ENCODE measurements around the gene IL13RA1. TPM values are rescaled to one million over a fixed set of nuclear protein-coding genes. Genes with fewer than 3 reads are reported as not detected.
A peak's percentile ranks its signal among the peaks of the same experiment; 100 is the strongest.
"Not testable (repeated sequence)": the region's sequence is repeated elsewhere in the genome, so short reads cannot be mapped to it uniquely, and the experiment has no call there.

The IL13RA1 gene
- polyA plus RNA-seq, 1 donor, result 35.8 TPM

DNA sequence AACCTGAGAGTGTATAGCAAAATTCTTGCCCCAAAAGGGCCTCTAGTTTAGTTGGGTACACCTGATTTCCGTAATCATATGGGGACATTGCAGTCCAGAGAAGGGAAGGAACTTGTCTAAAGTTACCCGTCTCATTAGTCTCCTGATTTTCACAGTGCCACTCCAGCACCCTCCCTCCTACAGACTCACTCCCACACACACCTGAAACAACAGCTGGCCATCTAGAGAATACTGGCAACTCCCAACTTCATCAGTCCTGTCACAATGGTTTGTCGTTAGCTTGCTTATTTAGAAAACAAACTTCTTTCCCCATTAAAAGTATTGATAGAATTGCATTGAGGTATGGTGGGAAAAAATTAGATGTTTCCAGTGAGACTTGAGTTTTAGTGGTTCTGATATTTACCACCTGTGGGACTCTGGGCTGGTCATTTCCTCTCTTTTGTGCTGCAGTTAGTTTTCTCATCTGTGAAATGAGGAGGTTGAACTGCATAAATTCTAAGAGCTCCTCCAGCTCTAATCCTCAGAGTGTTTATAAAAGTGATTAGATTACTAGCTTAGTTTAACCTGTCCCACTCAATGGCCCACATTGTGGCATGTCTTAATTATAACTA lies 1.7 kb downstream of the IL13RA1 start:
- DNase-seq, result no peak

DNA sequence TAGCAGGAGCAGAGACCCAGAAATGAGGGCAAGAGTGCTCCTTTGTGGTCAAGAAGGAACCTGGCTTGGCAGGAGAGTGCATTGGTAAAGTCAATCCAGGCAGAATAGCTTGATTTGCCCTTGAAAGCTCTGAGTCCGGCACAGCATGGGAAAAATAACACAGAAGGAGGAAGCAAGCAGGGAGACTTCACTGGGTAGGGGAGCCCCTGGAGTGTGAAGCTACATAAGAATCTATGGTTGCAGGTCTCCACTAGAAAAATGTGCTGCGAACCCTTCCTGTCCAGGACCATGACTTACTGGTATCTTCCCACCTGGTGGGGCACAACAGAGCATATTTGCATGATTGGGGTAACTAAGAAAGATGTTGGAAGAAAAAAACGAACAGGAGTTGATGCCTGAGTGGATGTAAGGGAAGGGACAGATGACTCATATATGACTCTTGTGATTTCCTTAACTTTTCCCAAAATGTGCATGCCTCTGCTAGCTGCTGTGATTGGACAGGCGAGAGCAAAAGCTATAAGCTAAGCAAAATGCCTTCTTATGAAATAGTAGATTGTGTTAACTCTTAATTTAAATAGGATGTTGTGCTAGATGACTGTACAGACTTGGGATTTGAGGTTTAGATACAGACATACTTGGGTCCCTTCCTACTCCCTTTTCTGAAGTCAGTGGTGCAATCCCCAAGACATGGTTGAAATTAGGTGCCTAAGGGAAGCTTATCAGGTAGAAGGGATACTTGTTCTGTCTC lies 3.3 kb downstream of the IL13RA1 start:
- DNase-seq, result no peak

DNA sequence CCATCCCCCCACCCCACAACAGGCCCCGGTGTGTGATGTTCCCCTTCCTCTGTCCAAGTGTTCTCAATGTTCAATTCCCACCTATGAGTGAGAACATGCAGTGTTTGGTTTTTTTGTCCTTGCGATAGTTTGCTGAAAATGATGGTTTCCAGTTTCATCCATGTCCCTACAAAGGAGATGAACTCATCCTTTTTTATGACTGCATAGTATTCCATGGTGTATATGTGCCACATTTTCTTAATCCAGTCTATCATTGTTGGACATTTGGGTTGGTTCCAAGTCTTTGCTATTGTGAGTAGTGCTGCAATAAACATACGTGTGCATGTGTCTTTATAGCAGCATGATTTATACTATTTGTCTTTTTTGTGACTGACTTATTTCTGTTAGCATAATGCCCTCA lies 5.1 kb downstream of the IL13RA1 start:
- DNase-seq, result not testable (repeated sequence)

DNA sequence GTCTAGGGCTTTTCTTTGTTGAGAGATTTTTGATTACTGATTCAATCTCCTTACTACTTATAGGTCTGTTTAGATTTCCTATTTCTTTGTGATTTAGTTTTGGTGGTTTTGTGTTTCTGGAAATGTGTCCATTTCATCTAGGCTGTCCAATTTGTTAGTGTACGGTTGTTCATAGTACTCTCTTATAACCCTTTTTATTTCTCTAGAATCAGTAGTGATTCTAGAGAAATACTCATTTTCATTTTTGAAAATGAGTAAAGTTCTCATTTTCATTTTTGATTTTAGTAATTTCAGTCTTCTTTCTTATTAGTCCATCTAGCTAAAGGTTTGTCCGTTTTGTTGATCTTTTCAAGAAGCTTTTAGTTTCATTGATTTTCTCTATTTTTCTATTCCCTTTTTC lies 7.5 kb downstream of the IL13RA1 start:
- no peak for DNase-seq

DNA sequence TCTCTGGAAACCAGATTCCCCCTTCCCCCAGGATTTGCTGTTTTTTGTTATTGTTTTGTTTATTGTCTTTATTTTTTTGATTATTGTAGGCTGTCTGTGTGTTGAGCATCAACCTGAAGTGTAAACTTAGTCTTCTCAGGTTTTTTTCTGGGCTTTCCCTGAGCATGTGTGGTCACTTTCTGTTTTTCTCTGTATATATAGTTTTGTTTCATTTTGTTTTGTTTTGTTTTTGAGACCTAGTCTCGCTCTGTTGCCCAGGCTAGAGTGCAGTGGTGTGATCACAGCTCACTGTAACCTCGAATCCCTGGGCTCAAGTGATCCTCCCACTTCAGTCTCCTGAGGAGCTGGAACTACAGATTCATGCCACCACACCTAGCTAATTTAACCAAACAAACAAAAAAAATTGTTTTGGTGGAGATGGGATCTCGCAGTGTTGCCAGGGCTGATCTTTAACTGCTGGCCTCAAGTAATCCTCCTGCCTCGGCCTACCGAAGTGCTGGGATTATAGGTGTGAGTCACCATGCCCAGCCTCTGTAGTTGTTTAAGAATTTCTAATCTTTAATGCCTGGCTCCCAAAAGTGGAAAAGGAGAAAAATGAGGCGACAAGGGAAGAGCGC lies 9.1 kb downstream of the IL13RA1 start:
- DNase-seq, result no peak

DNA sequence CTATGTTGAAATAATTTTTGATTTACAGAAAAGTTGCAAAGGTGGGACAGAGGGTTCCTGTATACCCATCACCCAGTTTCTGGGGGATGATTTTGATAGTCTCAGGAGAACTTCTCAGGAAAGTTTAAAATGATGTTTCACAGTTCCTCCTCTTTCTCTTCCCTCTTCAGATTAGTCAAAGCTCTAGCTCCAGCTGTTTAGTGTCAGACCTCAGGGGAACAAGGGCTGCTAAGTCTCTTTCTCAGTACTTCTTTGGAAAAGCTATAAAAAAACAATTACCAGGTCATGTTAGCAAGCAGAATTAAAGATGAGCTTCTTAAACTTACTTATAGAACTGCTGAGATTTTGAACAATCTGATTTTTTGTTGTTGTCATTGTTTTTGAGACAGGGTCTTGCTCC lies 12.2 kb downstream of the IL13RA1 start:
- no peak for DNase-seq

DNA sequence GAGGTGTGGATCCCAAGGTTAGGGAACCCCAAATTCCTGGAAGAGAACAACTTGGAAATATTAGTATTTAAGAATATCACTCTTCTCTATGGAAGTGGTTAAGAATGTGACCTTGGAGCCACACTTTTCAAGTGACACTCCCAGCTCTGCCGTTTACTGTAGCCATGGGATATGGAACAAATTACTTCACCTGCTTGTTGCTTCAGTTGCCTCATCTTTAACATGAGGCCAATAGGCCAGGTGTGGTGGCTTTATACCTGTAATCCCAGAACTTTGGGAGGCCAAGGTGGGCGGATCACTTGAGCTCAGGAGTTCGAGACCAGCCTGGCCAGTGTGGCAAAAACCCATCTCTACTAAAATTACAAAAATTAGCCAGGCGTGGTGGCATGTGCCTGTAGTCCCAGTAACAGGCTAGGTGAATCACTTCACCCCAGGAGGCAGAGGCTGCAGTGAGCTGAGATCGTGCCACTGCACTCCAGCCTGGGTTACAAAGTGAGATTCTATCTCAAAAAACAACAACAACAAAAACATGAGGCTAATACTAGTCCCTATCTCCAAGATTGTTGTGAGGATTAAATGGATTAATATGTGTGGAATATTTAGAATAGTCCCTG lies 13.0 kb downstream of the IL13RA1 start:
- no peak for DNase-seq

DNA sequence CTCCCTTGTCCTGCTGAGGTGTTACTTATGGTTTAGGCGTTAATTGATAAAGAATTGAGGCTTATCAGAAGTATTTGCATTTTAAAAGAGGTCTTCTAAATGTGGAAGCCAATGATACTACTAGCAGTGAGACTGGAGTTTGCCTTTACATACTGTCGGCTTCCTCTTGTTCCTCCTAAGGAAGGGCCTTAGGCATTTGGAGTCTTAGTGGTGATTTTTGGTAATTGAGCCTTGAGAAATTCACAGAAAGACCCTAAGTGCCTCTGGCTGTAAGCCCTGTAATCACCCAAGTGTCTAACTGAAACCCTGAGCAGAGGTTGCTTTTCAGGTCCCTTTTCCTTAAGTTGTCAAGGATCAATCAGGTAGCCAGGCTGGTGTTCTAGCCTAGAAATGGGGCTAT lies 14.8 kb downstream of the IL13RA1 start:
- DNase-seq, result no peak

DNA sequence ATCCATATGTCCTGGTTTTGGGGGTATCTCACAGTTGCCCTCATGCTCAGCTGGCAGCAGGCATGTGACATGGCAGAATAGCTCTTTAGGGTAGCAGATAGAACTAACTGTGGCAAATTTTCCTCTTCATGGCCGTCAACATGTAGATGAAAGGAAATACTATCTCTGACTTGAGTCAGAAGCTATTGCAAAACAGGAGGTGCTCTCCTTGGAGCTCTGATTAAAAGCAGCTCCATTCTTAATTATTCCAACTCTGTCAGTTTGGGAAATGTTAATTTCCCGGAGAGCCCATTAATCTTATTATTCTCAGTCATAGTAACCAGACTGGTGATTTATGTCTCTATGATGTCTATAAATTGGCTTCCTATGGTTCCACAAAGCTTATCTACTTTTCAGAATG lies 18.2 kb downstream of the IL13RA1 start:
- DNase-seq, result no peak

DNA sequence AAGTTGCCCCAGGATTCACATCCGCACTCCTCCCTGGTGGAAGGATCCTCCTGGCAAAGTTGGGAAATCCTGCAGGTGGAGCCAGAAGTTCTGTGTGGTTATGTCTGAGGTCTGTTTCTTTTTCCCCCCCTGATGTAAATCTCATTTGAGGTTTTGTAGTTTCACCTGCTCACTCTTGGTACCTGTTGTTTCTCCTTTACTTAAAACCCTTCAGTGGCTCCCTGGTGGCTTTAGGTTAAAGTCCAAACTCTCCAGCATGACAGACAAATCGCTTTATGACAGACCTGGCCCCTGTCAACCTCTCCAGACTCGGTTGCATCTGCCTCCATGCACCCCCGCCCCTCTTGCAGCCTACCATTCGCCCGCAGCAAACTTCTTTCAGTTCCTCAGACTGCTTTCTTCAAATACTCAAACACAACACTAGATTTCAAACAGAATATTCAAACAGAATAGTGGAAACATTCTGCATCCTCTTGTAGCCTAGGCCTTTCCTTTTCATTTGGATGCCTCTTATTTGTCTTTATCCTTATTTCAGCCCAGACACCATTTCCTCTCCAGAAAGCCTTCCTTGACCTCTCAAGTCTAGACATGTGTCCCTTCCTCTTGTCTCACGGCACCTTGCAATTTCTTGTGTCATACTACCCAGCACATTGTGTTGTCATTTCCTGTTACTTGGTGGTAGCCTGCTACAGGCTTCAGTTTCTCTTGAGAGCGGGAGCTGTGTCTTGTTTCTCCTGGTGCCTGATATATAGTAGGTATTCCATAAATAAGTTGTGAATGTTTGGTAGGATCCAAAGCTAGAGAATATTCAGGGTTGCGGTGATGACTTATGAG lies 24.8 kb downstream of the IL13RA1 start:
- no peak for DNase-seq

DNA sequence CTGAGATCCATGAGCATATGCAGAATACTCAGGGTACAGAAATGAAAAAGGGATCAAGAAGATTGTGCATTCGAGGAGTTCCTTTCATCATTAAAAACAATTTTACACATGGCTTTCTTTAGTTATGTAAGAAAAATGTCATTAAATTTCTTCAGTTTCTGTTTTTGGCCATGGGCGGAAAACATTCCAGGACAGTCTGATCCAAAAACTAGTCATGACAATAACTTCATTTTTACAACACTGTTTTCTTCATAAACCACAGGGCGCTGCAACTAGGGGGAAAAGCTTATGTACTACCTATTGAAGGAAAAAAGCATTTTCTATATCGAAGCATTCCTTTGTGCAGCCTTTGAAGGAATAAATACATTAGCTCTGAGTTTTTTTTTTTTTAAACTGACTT lies 28.2 kb downstream of the IL13RA1 start:
- DNase-seq, result no peak

DNA sequence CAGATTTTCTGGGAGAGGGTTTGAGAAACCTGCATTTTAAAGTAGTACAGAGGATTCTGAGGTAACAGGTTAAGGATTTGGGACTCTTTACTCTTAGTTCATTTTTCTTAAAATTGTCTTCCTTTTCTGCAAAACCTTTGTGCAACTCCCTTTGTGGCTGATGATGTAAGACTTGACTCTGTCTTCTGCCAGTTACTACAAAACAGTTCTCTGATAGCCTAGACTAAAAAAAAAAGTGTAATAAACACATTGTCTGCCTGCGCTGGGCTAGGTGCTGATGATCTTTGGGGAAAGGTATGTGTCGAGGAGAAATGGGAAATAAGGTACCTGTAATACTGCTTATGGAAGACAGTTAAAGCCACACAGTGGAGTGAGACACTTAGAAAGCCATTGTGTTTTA lies 28.7 kb downstream of the IL13RA1 start:
- no peak for DNase-seq

DNA sequence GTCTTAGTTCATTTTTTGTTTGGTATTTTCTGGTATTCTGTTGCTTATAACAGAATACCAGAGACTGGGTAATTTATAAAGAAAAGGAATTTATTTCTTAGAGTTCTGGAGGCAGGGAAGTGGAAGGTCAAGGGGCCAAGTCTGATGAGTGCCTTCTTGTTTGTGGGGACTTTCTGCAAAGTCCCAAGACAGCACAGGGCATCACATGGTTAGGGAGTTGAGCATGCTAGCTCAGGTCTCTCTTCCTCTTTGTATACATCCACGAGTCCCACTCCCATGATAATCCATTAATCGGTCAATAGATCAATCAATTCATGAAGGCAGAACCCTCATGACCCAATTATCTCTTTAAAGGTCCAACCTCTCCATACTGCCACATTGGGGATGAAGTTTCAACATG lies 31.1 kb downstream of the IL13RA1 start:
- no peak for DNase-seq

DNA sequence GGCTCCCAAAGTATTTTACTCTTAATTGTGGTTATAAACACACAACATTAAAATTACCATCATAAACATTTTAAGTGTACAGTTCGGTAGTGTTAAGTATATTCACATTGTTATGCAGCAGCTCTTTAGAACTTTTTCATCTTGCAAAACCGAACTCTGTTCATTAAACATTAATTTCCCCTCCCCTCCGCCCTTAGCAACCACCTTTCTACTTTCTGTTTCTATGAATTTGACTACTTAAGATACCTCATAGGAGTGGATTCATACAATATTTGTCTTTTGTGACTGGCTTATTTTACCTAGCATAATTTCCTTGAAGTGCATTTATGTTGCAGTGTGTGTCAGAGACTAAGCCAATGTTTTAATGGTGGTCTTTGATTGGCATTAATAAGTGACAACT lies 32.6 kb downstream of the IL13RA1 start:
- DNase-seq, result no peak

DNA sequence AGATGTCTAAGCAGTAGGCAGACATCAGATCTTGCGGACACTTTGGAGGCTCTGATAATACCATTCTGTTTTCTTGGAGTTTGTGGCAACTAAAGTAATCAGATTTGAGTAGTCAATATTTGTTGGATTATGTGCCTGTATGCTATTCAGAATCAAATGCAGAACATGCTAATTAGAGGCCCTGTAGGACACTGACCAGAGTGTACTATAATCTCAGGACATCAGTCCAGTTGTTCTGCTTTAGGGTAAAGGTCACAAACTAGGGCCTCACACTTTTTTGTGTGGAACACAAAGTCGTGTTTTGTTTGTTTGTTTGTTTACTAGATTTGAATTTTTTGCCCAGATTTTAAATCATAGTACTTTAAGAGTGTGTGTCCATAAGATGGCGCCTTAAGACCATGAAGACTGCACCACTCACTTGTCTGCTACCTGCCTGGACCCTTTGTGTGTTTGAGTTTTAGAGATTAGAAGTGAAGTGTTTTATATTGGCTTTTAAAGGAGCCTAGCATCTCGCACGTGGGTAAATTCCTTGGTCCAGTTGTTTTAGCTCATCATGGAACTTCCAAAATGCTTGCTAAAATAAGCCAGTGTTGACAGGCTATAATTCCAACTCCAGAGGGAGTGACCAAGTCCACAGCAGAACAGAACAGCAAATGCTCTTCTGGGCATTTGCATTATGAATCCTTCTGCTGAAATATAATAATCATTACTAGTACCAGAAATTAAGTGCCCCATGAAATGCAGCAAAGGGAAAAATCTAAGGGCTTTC lies 34.7 kb downstream of the IL13RA1 start:
- DNase-seq, result peak; percentile 28

DNA sequence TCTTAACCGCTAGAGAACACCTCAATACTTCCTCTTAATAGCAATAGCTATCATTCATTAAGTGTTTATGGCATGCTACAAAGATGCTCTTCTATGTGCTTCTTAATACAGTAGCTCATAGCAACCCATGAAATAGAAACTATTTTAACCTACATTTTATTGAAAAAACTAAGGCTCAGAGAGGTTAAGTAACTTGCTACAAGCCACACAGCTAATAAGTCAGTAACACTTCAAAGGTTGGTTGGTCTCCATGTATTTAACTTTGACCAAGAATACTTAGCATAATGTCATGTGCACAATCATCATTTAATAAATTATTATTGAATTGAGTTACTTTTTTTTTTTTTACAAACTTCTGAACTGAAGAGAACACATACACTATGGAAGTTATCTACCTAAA lies 36.1 kb downstream of the IL13RA1 start:
- DNase-seq, result no peak

DNA sequence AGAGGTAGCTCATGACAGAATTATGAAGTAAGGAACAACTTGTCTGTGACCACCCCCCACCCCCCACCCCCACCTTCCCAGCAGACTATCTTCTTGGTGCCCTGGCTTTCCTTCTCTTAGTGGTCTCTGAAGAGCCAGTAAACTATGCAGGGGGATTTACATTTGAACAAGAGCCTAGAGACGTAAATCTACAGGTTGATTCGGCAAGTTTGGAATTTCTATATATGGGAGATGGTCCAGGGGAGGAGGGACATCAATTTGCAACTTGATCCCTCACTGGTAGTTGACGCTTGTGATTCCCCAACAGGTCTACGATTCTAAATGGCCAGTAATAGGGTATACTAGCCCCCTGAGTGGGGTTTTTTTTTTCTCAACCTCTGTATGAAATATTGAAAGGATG lies 36.7 kb downstream of the IL13RA1 start:
- DNase-seq, result no peak

DNA sequence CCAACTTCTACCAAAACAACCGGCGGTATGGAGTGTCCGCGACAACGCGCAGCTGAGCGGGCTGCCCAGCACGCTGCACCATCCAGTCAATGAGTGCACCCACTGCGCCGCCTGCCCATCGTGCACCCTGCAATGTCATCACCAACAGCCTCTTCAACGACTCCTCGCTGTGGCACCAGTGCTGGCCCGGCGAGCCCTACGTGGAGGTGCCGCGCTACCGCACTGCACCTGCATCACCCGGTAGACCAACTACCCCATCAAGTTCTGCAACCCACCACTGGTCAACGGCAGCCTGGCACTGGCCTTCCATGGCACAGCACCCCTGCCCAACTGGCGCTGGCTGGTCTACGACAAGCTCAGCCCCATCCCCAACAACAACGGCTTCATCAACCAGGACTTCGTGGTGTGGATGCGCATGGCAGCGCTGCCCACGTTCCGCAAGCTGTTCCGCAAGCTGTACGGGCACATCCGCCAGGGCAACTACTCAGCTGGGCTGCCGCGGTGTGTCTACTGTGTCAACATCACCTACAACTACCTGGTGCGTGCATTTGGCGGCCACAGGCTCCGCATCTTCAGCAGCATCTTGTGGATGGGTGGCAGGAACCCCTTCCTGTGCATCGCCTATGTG lies 42.8 kb downstream of the IL13RA1 start:
- DNase-seq, result no peak

DNA sequence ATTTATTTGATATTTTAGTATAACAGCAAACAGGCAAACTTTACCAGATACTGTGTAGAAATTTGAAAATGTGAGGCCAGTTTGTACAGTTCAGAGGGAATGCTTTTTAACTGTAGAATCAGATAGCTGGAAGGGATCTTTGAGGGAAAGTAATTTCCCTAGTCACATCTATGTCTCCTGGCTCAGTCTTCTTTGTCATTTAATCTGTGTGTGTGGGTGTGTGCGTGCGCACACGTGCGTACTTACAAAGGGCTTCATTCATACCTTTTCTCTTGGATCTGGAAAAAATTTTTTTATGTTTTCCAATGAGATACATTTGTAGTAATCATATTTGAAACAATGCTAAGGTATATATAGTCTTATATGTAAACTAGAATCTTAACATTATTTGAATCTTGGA lies 44.6 kb downstream of the IL13RA1 start:
- no peak for DNase-seq

DNA sequence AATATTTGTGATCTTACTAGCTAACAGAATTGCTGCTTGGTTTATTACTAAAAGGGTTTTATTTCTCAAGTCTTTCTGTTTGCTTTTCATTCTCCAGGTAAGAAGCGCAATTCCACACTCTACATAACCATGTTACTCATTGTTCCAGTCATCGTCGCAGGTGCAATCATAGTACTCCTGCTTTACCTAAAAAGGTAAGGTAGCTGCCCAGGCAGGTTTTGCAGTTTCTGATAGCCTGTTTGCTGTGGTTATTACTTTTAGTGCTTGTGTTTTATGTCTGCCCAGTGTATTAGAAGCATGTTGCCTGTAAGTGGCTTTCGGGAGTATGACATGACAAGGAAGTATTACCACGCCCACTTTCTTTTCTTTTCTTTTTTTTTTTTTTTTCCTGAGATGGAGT lies 46.4 kb downstream of the IL13RA1 start:
- no peak for DNase-seq

DNA sequence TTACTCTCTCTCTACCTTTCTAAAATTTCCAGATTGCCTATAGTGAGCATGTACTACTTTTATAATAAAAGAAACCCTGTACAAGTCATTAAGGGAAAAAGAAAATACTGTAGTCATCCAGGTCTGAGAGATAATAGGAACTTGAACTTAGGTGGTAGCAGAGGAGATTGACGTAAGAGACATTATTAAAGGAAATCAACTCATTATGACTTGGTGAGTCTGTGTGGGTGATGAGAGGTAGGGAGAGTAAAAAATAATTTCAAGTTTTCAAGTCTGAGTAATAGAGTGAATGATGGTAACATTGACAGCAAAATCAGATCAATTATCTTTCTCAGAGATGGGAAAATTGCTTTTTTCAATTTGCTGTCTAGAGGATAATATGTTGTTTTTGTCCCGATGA lies 52.2 kb downstream of the IL13RA1 start:
- no peak for DNase-seq

DNA sequence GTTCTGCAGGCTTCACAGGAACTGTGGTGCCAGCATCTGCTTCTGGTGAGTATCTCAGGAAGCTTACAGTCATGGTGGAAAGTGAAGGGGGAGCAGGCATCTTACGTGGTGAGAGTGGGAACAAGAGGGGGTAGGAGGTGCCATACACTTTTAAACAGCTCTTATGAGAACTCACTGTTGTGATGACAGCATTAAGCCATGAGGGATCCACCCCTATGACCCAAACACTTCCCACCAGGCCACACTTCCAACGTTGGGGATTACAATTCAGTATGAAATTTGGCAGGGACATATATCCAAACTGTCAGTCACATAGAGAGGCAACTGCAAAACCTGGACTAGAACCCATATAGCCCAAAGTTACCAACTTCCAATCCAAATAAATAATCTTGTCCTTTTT lies 53.1 kb downstream of the IL13RA1 start:
- DNase-seq, result no peak

All from hindlimb muscle (tissue), 1 donor.